Bone marrow (tissue), 2 donors: ENCODE measurements around the gene SP2.

Experiments used
- DNase-seq, 2 donors: peaks; one replicate each; lab custom pipeline; 2025; lab: John Stamatoyannopoulos, UW

SP2 gene

DNA sequence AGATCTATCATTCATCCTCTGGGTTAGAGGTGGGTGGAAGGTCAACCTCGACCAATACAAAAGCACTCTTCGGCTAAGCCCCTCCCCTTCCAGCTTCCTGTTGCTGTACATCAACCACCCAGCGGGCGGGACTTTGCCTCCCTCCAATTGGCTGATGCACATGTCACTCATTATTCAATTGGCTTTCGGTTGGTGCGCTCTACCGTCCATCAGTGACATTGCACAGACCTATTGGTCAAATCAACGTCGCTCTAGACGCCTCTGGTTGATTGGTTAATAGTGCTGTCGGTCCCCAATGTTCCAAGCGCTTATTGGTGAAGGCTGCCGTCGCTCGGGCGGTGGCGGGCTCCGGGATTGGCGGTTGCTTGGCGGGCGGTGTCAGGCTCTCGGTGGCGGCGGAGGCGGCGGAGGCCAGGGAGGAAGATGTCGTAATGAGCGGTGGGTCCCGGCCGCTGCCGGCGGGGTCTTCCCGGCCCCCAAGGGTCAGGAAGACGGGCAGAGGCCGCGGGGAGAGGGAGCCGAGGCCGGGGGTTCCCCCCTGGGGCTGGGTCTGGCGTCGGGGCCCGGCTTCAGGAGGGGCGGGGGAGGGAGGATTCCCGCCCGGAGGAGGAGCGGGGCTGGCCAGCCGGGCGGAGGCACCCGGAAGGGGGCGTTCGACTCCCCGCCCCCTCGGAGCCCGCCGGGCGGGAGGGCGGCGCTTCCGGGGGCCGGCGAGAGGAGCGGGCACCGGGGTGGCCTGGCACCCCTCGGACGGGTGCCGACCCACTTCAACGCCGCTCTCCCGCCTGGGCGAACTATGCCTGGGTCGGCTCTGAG is at the start of gene SP2:
TSS of gene SP2 (plus strand) at position 381 of the 816 bp plus-strand sequence. CDS start at position 432, 51 bp downstream.
- DNase-seq = peak; percentile 100

DNA sequence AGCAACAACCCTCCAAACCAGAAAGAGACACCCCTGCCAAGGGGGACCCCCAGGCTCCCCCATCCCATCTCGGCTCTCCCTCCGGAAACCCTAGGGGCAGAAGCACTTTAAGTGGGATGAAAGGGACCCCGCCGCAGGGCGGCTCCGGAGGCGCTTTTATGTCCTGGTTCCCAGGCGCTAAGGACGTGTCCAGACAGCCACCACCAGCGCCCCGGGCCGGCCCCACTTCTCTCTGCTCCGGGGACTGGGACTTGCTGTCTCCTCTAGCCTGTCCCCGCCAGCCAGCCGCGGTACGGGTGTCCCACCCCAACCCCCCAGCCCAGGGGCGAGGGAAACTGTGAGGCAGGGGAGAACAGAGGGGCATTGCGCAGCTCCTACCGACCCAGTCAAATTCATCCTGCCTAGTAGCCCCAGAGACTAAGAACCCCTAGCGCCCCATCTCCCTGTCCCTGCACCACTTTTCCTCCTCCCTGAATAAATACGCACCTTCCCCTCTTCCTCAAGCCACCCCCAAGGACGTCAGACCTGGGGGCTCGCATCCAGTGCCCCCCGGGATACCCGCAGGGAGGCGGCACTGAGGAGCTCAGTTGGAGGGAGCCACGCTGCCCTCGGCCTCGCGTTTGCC is 49.2 kb upstream of the SP2 start:
- no peak for DNase-seq

DNA sequence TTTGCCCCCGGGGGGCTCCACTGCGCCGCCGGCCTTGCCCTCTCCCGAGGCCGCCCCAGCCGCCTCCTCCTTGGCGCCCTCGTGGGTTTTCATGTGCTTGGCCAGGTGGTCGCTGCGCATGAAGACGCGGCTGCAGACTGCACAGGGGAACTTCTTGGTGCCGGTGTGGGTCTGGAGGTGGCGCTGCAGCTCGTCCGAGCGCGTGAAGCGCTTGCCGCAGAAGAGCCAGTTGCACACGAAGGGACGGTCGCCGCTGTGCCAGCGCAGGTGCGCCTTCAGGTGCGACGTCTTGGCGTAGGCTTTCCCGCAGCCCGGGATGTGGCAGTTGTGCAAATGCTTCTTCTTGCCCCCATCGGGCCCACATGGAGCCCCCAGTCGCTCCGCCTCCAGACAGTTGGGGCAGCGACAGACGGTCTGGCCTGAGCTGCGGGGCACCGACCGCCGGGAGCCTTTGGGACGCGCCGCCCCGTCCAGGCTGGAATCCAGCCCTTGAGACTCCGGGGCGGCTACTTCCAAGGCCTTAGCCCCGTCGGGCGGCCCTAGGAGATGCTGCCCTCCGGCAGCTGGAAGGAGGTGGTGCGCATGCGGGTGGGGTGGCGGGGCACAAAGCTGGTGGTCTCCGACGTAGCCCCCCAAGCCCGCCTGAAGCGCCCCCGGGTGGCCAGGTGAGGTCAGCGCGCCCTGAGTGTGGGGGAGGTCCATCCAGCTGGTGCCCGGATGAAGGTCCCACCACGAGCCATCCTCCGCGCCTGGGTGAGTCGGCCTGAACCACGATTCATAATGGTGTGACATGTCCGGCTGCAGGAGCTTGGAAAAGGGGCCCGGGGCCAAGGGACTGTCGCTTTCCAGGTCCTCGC is 48.5 kb upstream of the SP2 start:
- peak in 1 of 2 donors; percentile 12 for DNase-seq

DNA sequence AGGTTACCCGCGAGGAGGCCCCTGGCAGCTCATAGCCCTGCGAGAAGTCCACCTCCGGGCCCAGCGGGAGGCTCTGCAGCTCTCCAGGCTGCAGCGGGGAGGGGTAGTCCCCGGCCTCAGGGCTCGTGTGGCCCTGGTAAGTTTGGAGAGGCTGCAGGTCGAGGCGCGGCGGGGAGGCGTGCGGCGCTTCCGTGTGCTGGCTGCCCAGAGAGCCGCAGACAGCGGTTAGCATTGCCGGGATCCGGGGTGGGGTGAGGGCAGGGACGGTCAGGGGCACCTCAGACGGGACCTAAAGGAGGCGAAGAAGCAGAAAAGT is 47.9 kb upstream of the SP2 start:
- DNase-seq = no peak

DNA sequence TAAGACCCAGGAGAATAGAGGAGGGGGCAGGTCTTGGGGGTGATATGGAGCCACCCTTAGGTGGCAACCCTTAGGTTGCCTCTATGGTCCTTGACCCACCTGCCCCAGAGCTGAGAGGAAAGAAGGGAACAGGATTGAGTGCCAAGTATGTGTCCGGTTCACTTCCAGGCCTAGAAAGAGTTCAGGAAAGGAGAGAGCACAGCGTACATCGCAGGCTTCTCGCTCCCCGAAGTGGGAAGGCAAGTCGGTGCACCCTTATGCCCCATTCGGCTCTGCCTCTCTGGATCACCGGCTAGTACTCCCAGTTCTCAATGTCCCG is 45.7 kb upstream of the SP2 start:
- no peak for DNase-seq

DNA sequence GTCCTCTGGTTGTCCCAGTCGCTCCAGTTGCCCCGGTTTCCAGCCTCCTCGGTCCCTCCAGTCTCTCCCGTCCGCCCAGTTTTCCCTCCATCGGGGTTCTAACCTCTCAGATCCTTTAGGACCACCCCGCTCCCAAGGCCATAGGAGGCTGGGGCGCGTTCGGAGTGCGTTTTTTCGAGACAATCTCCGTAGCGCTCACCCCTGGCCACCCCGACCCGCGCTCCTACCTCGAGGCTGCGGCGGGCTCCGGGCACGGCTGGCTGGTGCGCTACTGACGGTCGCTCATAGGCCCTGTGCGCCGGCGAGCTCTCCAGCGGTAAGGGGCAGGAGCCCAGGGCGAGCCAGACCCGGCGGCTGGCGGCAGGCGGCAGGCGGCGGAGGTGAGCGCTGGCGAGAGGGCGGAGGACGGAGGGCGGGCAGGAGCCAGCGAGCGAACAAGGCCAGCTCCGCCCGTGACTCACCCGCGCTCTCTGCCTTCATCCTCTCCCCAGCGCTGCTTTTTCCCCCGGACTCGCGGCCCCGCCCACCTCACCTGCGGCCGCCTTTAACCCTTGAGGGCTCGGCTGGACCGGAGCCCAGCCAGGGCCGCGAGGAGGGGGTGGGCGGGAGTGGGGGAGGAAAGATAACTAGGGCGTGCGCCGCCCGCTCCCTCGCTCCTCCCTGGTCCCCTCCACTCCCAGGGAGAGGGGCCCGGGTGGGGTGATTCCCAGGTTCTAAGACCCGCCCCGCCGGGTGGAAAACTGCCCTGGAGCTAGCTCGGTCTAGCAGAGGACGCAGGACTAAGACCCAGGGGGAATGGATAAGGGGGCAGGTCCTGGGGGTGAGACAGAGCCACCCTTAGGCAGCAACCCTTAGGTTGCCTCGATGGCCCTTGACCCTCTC is 45.1 kb upstream of the SP2 start, which contains the start of gene SP6:
TSS of gene SP6 (minus strand) at position 472 of the 882 bp plus-strand sequence. CDS start 2,734 bp downstream, outside the sequence.
- peak in 1 of 2 donors; percentile 26 for DNase-seq

DNA sequence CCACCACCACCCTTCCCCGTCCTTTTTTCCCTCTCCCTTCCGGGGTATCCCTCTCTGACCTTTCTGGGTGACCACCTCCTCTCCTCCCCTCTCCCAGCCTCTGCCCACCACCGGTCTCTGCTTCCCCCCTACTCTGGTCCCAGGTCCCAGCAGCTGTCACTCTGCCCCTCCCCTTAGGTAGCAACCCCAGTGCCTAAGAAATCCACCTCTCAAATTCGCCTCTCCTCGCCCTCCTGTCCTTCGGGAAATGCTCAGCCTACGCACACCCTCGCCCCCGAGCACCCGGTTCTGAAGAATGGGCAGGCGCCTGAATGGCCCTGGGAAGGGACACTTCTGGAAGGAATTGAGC is 44.3 kb upstream of the SP2 start:
- no peak for DNase-seq

DNA sequence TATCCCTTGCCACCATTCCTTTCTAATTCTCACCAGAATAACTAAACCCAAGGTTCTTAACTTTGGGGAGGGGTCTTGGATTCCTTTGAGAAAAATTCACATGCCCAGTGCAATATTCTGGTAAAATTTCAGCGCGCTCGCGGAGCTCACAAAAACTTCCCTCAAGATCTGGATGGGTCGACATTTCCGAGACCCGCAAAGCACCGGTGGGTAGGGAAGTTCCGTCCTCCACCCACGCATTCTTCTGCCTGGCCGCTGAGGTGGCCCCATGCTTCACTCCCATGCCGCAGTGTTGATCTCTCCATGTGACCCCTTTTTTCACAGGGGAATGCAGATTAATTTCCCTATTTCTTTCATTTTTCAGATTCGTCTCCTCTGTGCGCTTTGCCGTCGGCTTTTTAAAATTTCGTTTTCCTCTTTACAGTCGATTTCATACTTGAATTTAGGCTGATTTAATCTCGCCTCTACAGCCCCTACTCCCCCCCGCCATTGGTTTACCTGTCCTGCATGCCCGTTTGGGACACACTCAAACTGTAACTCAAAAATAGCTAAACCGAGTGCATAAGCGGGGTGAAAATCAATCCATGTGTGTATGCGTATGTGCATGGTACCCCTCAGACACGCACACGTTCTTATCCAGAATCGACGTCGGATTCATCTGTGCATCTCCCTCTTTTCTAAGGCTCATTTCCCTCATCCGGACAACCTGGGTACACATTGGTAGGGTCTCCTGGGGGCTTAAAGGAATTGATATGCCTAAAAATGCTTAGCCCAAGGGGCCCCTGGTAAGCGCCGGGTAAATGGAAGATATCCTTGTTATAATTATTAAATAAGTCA is 43.7 kb upstream of the SP2 start:
- DNase-seq = no peak

DNA sequence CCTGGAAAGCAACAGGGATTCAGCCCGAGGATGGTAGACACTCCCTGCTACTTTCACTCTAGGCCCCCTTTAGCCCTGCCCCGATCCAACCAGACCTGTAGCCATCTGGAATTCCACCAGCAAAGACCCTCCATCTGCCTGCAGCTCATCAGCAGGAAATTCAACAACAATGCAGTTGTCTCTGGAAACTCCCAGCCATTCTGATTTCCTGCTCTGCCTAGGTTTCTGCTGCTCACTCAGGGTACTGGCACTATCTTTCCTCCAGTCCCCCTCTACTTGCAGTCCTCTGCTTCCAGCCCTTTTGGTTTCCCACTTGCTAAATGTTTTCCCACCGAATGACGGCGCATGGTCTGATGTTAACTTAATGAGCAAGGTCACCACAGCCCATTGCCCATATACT is 42.4 kb upstream of the SP2 start:
- DNase-seq = no peak

DNA sequence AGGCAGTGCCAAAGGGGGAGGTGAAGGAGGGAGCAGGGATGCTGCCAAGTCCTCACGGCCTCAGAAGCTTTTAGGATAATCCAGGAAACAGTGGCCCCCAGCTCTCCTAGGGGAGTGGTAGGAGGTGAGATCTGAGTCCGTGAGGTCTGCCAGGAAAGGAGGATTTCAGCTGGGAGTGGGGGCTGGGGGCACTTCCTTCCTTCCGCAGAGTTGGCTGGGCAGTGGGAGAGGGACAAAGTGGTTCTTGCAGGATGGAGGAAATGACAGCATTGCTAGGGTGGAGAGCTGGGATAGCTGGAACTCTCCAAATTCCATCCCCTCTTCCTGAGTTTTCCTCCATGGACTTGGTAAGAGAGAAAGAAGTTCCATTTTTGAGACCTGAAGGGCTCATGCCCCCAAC is 40.3 kb upstream of the SP2 start:
- no peak for DNase-seq

DNA sequence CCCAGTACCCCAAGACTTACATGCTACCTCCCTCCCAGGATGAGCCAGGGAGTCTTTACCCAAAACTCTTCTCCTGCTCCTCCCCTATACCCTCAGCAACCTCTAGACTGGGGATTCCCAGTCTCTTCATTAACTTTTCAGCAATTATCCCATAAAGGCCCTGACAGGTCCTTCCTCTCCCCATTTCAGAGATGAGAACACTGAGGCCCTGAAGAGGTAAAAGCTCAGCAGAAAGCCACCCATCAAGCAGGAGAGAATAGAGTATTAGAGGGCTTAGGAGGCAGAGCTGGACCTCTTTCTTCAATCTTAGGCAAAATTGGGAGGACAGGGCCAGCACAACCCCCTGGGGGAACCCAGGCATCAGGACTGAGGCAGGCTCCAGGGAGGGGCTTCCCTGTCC is 39.2 kb upstream of the SP2 start:
- no peak for DNase-seq

DNA sequence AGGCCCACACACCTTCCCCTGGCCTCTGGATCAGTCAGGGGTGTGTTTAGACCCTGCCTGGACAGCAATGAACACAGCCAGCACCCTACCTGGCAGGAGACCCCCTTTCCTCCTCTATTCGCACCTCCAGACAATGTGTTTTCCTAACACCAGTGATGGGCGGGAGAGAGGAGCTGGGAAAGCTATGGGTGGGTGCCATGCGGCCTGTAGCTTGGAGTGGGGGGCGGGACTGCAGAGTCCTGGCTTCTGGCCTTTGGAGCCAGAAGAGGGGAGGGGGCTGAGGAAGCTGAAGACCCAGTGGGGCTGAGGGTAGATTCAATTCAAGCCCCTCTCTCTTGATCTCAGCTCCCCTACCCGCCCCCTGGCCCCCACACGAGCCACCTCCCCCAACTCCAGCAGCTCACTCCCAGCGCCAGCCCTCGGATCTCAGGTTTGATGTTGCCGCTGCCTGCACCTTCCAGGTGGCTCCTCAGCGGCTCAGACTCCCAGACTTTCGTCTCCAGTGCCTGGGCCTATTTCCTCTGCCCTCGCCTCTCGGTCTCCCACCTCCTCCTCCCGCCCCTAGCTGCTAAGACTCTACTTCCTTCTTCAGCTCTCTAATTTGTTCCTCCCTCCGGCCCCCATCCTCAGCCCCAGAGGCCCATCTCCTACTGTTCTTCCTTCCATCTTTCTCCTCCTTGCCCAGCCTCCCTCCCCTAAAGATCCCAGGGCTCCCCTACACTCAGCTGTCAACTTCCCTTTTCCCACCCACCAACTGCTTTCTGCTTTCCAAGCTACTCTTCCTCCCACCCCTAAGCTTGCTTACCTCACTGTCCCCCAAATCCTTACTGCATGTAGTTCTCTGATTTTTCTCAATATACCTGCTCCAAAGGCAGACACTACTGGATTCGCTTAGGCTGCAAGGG is 38.2 kb upstream of the SP2 start:
- DNase-seq = peak in 1 of 2 donors; percentile 17

DNA sequence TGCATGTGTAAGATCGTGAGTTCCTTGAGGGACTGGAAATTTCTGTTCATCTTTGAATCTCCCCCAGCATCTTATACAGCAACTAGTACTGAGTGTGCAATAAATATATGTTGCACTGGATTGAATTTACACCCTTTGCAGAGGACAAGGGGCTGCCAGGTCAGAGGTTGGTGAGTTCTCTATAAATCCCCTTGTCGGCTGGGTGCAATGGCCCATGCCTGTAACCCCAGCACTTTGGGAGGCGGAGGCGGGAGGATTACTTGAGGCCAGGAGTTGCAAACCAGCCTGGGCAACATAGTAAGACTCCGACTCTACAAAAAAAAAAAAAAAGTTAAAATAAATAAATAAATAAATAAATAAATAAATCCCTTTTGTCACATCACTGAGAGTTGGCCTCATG is 35.6 kb upstream of the SP2 start:
- no peak for DNase-seq

DNA sequence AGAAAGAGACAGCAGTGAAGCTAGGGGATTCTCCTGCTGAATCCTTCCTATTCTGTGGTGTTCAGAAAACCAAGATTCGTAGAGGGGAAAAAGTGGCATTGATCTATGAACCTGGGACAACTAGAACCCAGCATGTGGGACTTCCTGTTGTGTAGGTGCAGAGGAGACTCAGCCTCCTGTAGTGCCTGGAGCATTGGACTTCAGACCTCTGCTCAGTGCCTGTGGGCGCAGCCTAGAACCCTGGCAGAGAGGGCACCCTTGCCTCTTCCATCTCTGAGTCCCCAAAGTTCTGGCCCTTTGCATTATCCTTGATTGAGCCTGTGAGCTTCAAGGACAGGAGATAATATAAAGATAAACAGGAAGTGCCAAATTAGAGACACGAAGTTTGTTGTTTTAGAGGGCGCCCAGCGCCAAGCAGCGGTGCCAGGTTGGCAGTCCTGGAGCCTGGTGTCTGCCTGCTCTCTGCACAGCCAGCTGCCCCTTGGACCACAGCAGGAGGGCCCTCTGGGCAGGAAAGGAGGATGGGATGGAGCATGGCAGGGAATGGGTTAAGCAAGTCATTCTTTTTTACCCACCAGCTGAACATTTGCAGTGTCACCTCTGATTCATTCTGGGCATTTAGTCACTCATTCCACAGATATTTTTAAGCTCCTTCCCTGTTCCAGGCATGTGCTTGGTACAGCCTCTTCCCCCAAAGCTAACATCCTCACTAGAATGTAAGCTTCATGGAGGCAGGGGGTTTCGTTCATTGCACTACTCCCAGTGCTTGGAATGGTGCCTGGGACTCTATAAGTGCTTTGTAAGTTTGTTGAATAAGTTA is 33.2 kb upstream of the SP2 start:
- DNase-seq = peak in 1 of 2 donors; percentile 16

DNA sequence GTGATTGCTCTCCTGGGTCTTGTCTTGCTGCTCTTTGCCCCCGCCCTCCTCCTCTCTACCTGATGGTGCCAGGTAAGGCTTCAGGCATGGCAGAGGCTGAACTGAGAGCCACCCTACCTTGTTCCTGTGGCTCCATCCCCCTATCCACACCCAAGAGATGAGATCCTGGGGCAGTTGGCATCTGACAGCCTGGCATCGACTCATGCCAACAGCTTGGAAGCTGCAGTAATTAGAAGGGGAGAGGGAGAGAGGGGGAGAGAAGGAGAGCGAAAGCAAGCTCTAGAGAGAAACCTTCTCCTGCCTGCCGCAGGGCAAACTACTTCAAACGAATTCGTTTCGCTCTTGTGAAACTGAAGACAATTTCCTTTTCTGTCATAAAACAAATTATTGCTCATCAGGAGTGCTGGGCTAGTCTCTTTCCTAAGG is 31.2 kb upstream of the SP2 start:
- peak in 1 of 2 donors; percentile 17 for DNase-seq

DNA sequence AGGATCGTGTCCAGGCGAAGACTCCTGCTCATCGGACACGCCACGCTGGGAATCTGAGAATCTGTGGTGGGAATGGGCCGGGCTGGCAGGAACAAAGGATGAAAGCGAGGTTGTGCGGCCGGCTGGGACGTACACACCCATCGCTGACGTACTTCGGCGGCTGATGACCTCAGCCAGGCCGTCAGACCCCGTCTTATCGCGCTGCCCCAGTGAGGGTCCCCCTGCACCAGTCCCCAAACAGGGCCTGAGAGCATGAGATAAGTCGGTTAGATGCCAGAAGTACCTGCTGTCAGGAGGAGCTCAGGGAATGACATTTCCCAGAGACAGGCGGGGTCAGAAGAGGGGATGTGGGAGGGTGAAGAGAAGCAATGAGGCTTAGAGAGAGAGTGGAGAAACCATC is 29.1 kb upstream of the SP2 start:
- no peak for DNase-seq

DNA sequence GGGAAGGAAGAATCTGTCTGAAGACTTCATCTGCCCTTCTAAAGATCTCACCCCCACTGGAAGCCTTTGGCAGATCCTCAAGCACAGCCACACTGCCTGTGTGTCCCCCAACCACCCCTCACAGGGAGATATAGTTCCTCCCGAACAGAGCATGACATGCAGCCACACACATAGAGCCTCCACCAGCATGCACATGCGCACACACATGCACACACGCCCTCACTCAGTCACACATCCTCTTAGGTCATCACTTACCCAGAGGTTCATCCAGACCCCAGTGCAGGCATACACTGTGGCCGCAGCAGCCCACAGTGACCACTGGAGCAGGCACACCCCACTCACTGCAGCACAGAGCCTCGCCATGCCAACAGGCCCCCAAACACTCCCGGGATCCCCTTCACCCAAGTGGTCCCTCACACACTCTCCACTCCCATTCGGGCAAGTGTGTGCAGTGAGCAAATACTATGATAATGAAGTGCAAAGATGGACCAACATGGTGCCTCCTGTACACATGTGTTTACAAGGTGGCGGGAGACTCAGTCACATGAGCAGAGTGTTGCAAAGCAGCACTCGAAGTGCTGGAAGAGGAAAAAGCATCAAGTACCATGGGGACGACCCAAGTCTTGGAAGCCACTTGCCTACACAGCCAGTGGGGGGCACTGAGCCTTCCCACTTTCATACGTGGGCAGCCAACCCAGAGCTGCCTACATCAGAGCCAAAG is 28.1 kb upstream of the SP2 start:
- no peak for DNase-seq

DNA sequence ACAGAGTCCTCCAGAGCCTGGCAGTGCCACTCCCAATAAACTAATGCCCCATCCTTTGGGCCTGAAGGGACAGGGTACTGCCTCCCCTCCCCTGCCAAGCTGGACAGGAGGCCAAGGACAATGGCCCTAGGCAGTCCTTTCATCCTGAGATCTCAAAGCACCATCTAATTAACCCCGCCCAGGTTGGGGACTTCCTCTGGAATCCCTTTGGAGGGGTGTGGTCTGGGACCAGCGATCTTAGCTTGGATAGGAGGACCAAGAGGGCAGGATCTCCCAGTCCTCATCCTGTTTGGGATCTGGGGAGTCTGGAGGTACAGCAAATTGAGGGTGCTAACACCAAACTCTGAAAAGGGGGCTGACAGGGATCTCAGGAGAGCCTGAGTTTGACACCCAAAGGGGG is 26.9 kb upstream of the SP2 start:
- no peak for DNase-seq
